Body of pancreas (tissue), 4 donors: Measurements from ENCODE around the gene GRAP2. TPM values are rescaled to one million over a fixed set of nuclear protein-coding genes. Genes with fewer than 3 reads are reported as not detected.

ENCODE experiments used
- ATAC-seq: fragments of 150-250 bp; one replicate; pipeline ENCODE4 v1.9.1; 2016
- DNase-seq, 4 donors: peaks; one replicate each; pipeline ENCODE4 v3.0.0-alpha.2; 2019
- H3K27ac ChIP-seq, 4 donors: fragments of 200-600 bp; sonication (generic); 1 replicate in 3 of 4; 2 replicates in 1 of 4; pipeline versions ENCODE4 v1.5.1 to v1.6.1; 2016 to 2019; ENCODE audit warnings: mild to moderate bottlenecking in 1 of 4, mixed read lengths in 1 of 4, moderate library complexity in 1 of 4
- H3K27me3 ChIP-seq, 2 donors: fragments of 200-600 bp; sonication (generic); one replicate each; pipeline ENCODE4 v1.6.0; 2016; ENCODE audit warnings: mild to moderate bottlenecking in 1 of 2
- H3K36me3 ChIP-seq, 2 donors: fragments of 200-600 bp; sonication (generic); replicated peaks in 1 of 2; 2 replicates each; pipeline ENCODE4 v1.5.1; 2016; ENCODE audit warnings: low read depth in 2 of 2; ENCODE audit not compliant: insufficient read depth in 1 of 2
- H3K4me1 ChIP-seq: fragments of 200-600 bp; sonication (generic); one replicate; pipeline ENCODE4 v1.6.0; 2016
- H3K4me3 ChIP-seq, 2 donors: fragments of 200-600 bp; sonication (generic); 1 replicate in 1 of 2; 2 replicates in 1 of 2; pipeline ENCODE4 v1.5.1; 2016 to 2019
- H3K9me3 ChIP-seq, 3 donors: fragments of 200-600 bp; sonication (generic); 1 replicate in 2 of 3; 2 replicates in 1 of 3; pipeline ENCODE4 v1.5.1; 2016
- CTCF ChIP-seq, 7 experiments: fragments of 450-650 bp in 4 of 7; fragments of 200-600 bp in 3 of 7; sonication (generic) in 3 of 7; IDR thresholded peaks; one replicate each; pipeline ENCODE4 v1.5.1; 2016 to 2019; ENCODE audit warnings: antibody characterized with exemption in 7 of 7
- POLR2A ChIP-seq, 3 donors: fragments of 450-650 bp; IDR thresholded peaks; one replicate each; pipeline ENCODE4 v1.6.1; 2016; ENCODE audit warnings: antibody characterized with exemption in 3 of 3, mild to moderate bottlenecking in 2 of 3
- WGBS, 2 donors: methylation state at CpG; one replicate each; pipeline ENCODE4 v1.1.5; 2017; 5-methylcytosine and 5-hydroxymethylcytosine counted together
- intact Hi-C: fragments of 100-400 bp; cut with DNase I; formaldehyde crosslinking; loops from one replicate; pipeline ENCODE4 v1.15.1; 2023
- total RNA-seq, 2 donors: library from RNA; depleted of rRNA; stranded (reverse); fragments of >200 nt; gene quantifications; one replicate each; pipeline ENCODE4 v1.1.0, GENCODE V29; 2016

GRAP2 gene
- total RNA-seq, 2 donors from 2014 or later, result 0.78 to 0.99 TPM

GRCh38 chr22:40001800-40002577 is 101.1 kb downstream of the GRAP2 start:
- intact Hi-C loops, result no loop called here
- no peak for TF ChIP-seq CTCF (IDR thresholded peaks at IDR 0.05)
- no peak for TF ChIP-seq POLR2A (IDR thresholded peaks at IDR 0.05)
- Histone ChIP-seq H3K9me3 (no peaks in the 10 kb centered on the region), H3K36me3 (no peaks in the 10 kb centered on the region), H3K4me3 (no peak overlapping the region), H3K27ac (no peak overlapping the region), H3K27me3 (no peaks in the 10 kb centered on the region), H3K4me1 (peaks cover 60% of the 10 kb centered on the region)
- ATAC-seq, result no peak
- 72% methylated on average over 11 to 14 of the region's 14 CpGs for WGBS, 2 donors
- DNase-seq, result no peak

DNA sequence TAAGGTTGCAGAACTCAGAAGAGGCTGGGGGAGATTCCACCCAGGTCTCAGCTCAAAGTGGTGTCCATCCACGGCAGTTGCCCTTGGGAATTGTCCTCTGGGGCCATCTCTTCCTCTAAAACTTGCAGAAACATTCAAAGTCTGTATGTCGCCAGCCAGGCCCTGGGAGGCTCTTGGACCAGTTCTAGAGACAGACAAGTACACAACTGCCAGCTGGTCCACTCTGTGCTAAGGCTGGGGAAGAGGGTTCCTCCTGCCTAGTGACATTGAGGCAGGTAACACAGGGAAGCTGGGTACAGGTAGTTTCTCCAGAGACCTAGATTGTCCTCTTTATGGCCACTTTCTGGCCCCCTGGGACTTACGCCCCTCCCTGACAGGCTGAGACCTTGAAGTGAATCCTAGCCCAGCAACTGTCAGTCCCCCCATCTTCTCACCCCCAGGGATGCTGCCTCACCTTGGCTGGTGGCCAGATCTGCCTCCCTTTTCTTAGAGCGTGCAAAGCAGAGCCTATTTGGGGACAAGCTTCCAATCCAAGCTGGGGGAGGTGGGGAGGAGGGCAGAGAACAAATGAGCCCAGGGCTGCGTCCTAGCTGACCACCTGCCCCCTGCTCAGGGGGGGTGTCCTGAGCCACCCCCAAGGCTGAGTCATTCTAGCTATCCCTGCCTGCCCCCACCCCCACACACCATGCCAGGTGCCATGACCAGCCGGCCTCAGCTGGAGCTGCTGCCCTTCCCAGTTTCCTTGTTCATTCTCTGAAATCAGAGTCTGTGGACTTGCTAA is 102.2 kb downstream of the GRAP2 start:
- Histone ChIP-seq H3K4me1 (peaks cover 49% of the 10 kb centered on the region), H3K27ac (no peak overlapping the region), H3K36me3 (no peaks in the 10 kb centered on the region), H3K27me3 (no peaks in the 10 kb centered on the region), H3K9me3 (no peaks in the 10 kb centered on the region), H3K4me3 (no peak overlapping the region)
- DNase-seq (no peak), ATAC-seq (no peak)
- WGBS, 2 donors, result 75 to 84% methylated on average over 5 to 6 of the region's 6 CpGs
- TF ChIP-seq CTCF (IDR thresholded peaks at IDR 0.05) (no peak), POLR2A (IDR thresholded peaks at IDR 0.05) (no peak)
- intact Hi-C loops, result no loop called here

- H3K4me3 ChIP-seq, result no peak overlapping the region
- H3K9me3 ChIP-seq, result no peaks in the 10 kb centered on the region
- H3K27ac ChIP-seq, result no peak overlapping the region
- WGBS, 2 donors, result 62 to 65% methylated on average over 6 of the region's 6 CpGs
- peaks cover 46% of the 10 kb centered on the region for H3K4me1 ChIP-seq
- no peaks in the 10 kb centered on the region for H3K36me3 ChIP-seq
- no peak for ATAC-seq
- H3K27me3 ChIP-seq, result no peaks in the 10 kb centered on the region
- no peak for DNase-seq
- TF ChIP-seq CTCF (IDR thresholded peaks at IDR 0.05), result no peak
- no peak for TF ChIP-seq POLR2A (IDR thresholded peaks at IDR 0.05)
- intact Hi-C loops, result no loop called here
Observed at GRCh38 chr22:40004836-40005235, 104.0 kb downstream of the GRAP2 start.

DNA sequence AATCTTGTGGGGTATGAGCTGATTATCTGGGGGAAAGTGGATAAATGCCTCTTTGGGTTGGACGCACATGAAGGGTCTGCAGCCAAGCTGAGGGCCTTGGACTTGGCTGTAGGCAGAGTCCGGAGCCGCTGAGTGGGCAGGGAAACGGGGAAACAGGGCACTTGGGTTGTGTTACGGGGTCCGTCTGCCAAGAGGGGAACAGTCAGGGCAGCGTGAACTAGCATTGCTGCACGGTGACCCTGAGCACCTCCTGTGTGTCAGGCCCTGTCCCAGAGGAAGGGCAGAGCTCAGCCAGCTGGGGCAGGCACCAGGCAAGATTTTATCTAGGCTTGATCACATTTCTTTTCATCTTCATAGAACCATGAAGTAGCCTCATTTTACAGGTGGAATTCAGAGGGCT is 105.8 kb downstream of the GRAP2 start:
- DNase-seq, result no peak
- no peak overlapping the region for H3K27ac ChIP-seq
- no peaks in the 10 kb centered on the region for H3K9me3 ChIP-seq
- H3K36me3 ChIP-seq, result no peaks in the 10 kb centered on the region
- no peaks in the 10 kb centered on the region for H3K27me3 ChIP-seq
- H3K4me1 ChIP-seq, result peaks cover 48% of the 10 kb centered on the region
- no peak overlapping the region for H3K4me3 ChIP-seq
- intact Hi-C loops, result no loop called here
- 85 to 93% methylated on average over 8 of the region's 8 CpGs for WGBS, 2 donors
- no peak for TF ChIP-seq POLR2A (IDR thresholded peaks at IDR 0.05)
- no peak for TF ChIP-seq CTCF (IDR thresholded peaks at IDR 0.05)
- ATAC-seq, result no peak
